Activated naive CD8-positive, alpha-beta T cell treated with anti-CD3 and anti-CD28 coated beads, Interleukin-2, amount 50 U/mL, for 16 hours (primary cell): Measurements from ENCODE around the gene KNOP1.
"Not testable (repeated sequence)": the region's sequence is repeated elsewhere in the genome, so short reads cannot be mapped to it uniquely, and the experiment has no call there.

Experiments
- DNase-seq: peaks from one replicate; pipeline ENCODE4 v3.0.0-alpha.2; 2020; ENCODE audit warnings: low read depth, low spot score

Gene KNOP1

GRCh38 chr16:19683453-19684236 lies 34.4 kb downstream of the KNOP1 start:
- DNase-seq = no peak

- no peak for DNase-seq
These were observed 36.4 kb downstream of the KNOP1 start for GRCh38 chr16:19681637-19682036.

DNA sequence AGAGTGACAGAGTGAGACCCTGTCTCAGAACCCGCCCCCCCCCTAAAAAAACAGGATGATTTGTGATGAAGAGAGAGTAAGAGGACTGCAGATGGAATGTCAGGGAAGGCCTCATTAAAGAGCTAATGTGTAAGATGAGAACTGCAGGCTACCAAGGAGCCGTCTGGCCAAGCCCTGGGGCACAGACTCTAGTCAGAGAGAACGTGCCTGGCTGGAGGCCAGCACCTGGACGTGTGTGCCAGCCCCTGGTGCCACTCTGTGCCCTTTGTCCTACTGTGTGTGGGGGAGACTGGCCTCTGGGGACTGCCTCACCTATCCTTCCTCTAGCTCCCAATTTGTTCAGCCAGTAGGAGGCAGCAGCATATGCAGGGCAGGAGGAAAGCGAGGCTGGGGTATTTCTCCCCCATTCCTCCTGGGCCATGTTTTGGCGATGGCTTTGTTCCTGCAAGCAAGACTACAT lies 37.1 kb downstream of the KNOP1 start:
- DNase-seq = no peak

GRCh38 chr16:19679281-19679680 lies 38.7 kb downstream of the KNOP1 start:
- not testable (repeated sequence) for DNase-seq

- DNase-seq = no peak
These were observed 39.2 kb downstream of the KNOP1 start for GRCh38 chr16:19678804-19679203.

GRCh38 chr16:19677402-19677801 lies 40.6 kb downstream of the KNOP1 start:
- no peak for DNase-seq

GRCh38 chr16:19674485-19674884 lies 43.5 kb downstream of the KNOP1 start:
- no peak for DNase-seq

- no peak for DNase-seq
These were observed 45.6 kb downstream of the KNOP1 start for GRCh38 chr16:19672378-19672777.

DNA sequence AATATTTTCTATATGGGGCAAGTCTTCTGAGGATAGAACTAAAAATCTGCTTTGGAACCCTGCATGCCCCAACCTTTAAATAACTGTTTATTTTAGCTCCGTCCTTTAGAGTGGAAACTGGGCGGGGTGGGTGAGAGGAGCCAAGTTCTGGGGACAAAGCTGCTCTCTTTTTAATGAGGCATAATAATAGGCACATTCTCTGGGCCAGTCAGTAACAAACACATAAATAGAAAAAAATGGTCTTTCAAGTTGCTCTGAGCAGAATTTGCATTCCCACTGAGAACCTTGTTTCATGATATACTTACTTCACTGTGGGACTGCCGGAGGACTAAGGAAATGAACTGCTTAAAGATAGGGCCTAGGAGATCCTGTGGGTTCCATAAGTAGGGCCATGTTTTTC lies 51.5 kb downstream of the KNOP1 start:
- no peak for DNase-seq

DNA sequence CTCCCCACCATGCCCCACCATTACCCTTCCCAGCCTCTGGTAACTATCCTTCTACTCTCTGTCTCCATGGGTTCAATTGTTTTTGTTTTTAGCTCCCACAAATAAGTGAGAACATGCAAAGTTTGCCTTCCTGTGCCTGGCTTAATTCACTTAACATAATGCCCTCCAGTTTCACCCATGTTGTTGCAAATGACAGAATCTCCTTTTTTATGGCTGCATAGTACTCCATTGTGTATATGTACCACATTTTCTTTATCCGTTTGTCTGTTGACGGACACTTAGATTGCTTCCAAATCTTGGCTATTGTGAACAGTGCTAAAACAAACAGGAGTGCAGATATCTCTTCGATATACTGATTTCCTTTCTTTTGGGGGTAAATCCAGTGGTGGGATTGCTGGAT lies 52.7 kb downstream of the KNOP1 start:
- not testable (repeated sequence) for DNase-seq

- DNase-seq = no peak
These were observed 53.9 kb downstream of the KNOP1 start for GRCh38 chr16:19664166-19664565.

- no peak for DNase-seq
These were observed 55.7 kb downstream of the KNOP1 start for GRCh38 chr16:19662351-19662750.

DNA sequence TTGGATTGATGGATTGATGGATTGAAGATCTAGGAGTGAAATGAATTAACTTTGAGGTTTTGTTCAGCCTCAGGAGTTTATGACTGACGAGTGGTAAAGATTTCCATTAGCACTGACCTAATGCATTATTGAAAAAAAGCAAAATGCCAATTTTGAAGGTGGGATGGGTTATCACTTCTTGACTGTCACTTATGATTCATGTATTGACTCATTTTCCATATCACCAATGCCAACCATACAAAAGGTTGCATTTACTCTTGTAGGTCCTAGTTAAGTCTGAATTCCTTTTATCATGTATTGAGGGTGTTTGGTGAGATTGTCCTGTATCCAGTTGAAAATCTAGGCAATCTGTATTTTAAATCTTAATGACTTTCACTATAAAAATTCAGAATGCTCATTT lies 57.6 kb downstream of the KNOP1 start:
- no peak for DNase-seq

GRCh38 chr16:19659554-19659953 lies 58.5 kb downstream of the KNOP1 start:
- DNase-seq = no peak

GRCh38 chr16:19657831-19658230 lies 60.2 kb downstream of the KNOP1 start:
- no peak for DNase-seq

- DNase-seq = no peak
These were observed 62.7 kb downstream of the KNOP1 start for GRCh38 chr16:19655242-19655777.

- DNase-seq = no peak
These were observed 63.9 kb downstream of the KNOP1 start for GRCh38 chr16:19654147-19654546.
